ENCODE data around the gene FTHL17. TPM values are rescaled to one million over a fixed set of nuclear protein-coding genes. Genes with fewer than 3 reads are reported as not detected.

The FTHL17 gene
- total and polyA plus RNA-seq, 2 donors from 2014 or later: not detected

DNA sequence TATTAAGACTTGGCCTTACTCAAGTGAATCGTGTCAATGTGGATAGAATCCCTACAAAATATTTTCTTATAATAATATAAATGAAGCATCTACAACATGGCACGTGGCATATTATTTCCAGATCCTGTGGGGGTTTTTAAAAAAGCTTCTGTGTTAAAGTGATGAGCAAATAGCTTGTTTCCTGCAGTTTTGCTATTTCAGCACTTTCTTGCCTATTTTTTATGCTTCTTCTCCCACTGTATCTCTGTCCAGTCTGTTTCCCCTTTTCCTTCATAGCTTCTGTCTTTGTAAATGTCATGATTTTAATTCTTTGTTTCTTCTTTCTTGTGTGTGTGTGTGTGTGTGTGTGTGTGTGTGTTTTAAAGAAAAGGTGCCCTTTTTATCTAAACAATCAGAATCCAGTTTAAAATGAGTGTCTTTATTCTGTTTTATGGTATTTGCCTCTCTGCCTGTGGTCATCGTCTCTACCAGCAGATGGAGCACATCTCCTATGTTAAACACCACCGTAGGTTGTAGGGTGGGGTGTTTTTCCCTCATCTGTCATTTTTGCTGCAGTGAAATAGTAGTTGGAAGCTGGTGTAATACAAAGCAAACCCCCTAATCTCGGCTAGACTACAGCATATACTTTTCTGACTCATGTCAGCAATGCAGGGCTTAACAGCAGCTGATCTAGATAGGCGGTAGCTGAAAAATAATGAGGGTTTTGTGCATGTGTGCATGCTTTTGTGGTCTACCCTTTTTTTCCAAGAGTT lies 33.1 kb downstream of the FTHL17 start:
- Histone ChIP-seq H3K4me1 (ENCODE audit: control insufficient read depth in 2 of 3, insufficient read depth in 2 of 3, low read depth in 1 of 3, low read length in 3 of 3) (no peaks in the 10 kb centered on the region), H3K36me3 (ENCODE audit: control insufficient read depth in 2 of 3, insufficient read depth in 3 of 3, low read length in 3 of 3) (no peaks in the 10 kb centered on the region), H3K9me3 (ENCODE audit: control insufficient read depth in 2 of 3, insufficient read depth in 1 of 3, low read length in 3 of 3) (no peaks in the 10 kb centered on the region), H3K27ac (ENCODE audit: low read depth in 2 of 2, low read length in 2 of 2) (no peak overlapping the region), H3K9ac (ENCODE audit: low read length in 3 of 3) (no peak overlapping the region), H3K4me3 (ENCODE audit: low read length in 3 of 3) (no peak overlapping the region), H3K27me3 (ENCODE audit: control insufficient read depth, insufficient read depth, low read length) (no peaks in the 10 kb centered on the region)
- intact Hi-C loops (cut with DNase I): no loop called here
- FAIRE-seq: peak; percentile 79
- TF ChIP-seq, protein P1, sequence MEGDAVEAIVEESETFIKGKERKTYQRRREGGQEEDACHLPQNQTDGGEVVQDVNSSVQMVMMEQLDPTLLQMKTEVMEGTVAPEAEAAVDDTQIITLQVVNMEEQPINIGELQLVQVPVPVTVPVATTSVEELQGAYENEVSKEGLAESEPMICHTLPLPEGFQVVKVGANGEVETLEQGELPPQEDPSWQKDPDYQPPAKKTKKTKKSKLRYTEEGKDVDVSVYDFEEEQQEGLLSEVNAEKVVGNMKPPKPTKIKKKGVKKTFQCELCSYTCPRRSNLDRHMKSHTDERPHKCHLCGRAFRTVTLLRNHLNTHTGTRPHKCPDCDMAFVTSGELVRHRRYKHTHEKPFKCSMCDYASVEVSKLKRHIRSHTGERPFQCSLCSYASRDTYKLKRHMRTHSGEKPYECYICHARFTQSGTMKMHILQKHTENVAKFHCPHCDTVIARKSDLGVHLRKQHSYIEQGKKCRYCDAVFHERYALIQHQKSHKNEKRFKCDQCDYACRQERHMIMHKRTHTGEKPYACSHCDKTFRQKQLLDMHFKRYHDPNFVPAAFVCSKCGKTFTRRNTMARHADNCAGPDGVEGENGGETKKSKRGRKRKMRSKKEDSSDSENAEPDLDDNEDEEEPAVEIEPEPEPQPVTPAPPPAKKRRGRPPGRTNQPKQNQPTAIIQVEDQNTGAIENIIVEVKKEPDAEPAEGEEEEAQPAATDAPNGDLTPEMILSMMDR (IDR thresholded peaks at IDR 0.05; ENCODE audit: borderline replicate concordance, extremely low read depth, insufficient read depth): peak; percentile 55
- DNase-seq: peak in 3 of 5 donors; percentile 19 to 52 (median 40)

DNA sequence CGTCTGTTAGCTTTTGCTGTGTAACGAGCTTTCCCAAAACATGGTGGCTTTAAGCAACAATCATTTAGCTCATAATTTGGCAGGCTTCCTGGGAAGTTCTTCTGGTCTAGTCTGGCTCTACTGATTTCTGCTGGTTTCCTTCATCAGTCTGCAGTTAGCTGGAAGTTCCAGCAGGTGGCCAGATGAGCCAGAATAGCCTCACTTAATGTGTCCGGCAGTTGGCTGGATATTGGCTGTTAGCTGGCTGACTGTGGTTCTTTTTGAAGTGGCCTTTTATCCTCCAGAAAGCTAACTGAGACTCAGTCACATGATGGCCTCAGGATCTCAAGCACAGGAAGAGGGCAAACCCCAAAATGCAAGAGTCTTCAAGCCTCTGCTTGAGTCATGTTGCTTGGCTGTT lies 34.9 kb downstream of the FTHL17 start:
- FAIRE-seq: peak; percentile 76
- Histone ChIP-seq H3K36me3 (ENCODE audit: control insufficient read depth in 2 of 3, insufficient read depth in 3 of 3, low read length in 3 of 3) (no peaks in the 10 kb centered on the region), H3K4me3 (ENCODE audit: low read length in 3 of 3) (no peak overlapping the region), H3K4me1 (ENCODE audit: control insufficient read depth in 2 of 3, insufficient read depth in 2 of 3, low read depth in 1 of 3, low read length in 3 of 3) (no peaks in the 10 kb centered on the region), H3K9ac (ENCODE audit: low read length in 3 of 3) (no peak overlapping the region), H3K27me3 (ENCODE audit: control insufficient read depth, insufficient read depth, low read length) (no peaks in the 10 kb centered on the region), H3K9me3 (ENCODE audit: control insufficient read depth in 2 of 3, insufficient read depth in 1 of 3, low read length in 3 of 3) (no peaks in the 10 kb centered on the region), H3K27ac (ENCODE audit: low read depth in 2 of 2, low read length in 2 of 2) (no peak overlapping the region)
- TF ChIP-seq, protein P1 (IDR thresholded peaks at IDR 0.05; ENCODE audit: borderline replicate concordance, extremely low read depth, insufficient read depth): peak; percentile 44
- intact Hi-C loops (cut with DNase I): no loop called here
- DNase-seq: peak in 4 of 5 donors; percentile 15 to 54 (median 38)

DNA sequence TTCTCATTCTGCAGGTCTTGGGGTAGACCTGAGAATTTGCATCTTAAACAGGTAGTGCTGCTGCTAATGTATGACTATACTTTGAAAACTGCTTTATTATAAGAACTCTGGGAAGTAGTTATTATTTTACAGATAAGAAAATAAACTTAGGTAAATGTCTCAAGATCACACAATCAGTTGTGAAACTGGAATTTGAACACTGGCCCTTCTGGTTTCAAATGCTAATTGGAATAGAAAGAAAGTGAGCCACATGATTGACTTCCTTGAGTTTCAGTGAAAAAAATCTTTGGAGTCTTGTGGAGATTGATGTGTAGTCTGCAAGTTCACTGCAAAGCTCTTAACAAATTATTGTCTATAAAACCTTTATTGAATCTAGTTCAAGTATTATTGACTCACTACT lies 44.5 kb downstream of the FTHL17 start:
- Histone ChIP-seq H3K27ac (ENCODE audit: low read depth in 2 of 2, low read length in 2 of 2) (no peak overlapping the region), H3K36me3 (ENCODE audit: control insufficient read depth in 2 of 3, insufficient read depth in 3 of 3, low read length in 3 of 3) (no peaks in the 10 kb centered on the region), H3K4me3 (ENCODE audit: low read length in 3 of 3) (no peak overlapping the region), H3K27me3 (ENCODE audit: control insufficient read depth, insufficient read depth, low read length) (peaks cover 2% of the 10 kb centered on the region), H3K4me1 (ENCODE audit: control insufficient read depth in 2 of 3, insufficient read depth in 2 of 3, low read depth in 1 of 3, low read length in 3 of 3) (no peaks in the 10 kb centered on the region), H3K9me3 (ENCODE audit: control insufficient read depth in 2 of 3, insufficient read depth in 1 of 3, low read length in 3 of 3) (no peaks in the 10 kb centered on the region), H3K9ac (ENCODE audit: low read length in 3 of 3) (no peak overlapping the region)
- TF ChIP-seq, protein P1 (IDR thresholded peaks at IDR 0.05; ENCODE audit: borderline replicate concordance, extremely low read depth, insufficient read depth): no peak
- no peak for DNase-seq
- intact Hi-C loops (cut with DNase I): no loop called here
- no peak for FAIRE-seq
